ENCODE measurements around the gene ID1. TPM values are rescaled to one million over a fixed set of nuclear protein-coding genes. Genes with fewer than 3 reads are reported as not detected.

Gene ID1
- total and polyA plus RNA-seq, 2 of the 13 experiments (the other 11 are each of a cell fraction or from before 2014, with no cell fraction given) = 320 to 419 TPM

DNA sequence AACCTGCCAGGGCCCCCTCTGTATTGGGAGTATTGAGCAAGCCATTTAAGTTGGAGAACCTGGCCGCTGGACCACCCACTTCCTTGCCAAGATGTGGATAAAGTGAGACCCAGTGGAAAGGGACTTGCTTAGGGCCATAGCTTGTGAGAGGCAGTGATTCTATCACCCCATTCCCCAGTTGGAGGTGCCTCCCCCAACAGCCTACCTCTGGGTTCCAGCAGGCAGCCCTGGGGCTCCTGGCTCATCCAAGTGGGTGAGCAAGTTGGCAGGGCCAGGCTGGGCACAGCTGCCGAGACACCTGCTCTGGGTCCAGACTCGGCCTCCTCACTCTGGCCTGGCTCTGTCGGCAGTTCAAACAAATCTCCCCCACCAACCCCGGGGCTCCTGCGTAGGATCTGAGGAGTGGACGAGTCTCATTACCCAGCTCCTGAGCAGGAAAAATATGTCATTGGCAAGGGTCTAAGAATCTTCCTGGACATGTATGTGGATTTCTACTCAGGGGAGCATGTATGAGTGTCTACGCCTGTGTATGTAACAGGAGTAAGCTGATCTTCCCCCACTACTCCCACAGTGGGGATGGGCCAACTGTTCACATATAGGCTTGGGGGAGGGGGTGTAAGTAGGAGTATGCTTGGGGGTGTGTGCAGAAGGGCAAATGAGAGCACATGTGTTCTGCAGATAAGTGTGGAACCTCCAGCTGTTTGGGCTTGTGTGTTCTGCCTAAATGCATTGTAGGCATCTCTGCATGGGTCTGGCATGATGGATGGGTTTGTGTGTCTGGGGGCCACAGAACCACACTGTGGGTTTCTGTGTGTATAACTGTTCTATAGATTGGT is 1.9 kb downstream of the ID1 start (continued):
- TF ChIP-seq CBX2 (IDR thresholded peaks at IDR 0.05; ENCODE audit: low read depth, low read length) = no peak
- peak; percentile 37; the same call in 1 of the 2 replicates for TF ChIP-seq CBX2 (CRISPR knock-in tag; IDR thresholded peaks at IDR 0.05; ENCODE audit: low read depth)
- TF ChIP-seq, protein P1, sequence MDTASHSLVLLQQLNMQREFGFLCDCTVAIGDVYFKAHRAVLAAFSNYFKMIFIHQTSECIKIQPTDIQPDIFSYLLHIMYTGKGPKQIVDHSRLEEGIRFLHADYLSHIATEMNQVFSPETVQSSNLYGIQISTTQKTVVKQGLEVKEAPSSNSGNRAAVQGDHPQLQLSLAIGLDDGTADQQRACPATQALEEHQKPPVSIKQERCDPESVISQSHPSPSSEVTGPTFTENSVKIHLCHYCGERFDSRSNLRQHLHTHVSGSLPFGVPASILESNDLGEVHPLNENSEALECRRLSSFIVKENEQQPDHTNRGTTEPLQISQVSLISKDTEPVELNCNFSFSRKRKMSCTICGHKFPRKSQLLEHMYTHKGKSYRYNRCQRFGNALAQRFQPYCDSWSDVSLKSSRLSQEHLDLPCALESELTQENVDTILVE (CRISPR knock-in tag; IDR thresholded peaks at IDR 0.05) = peak; percentile 64
- TF ChIP-seq, protein P2, sequence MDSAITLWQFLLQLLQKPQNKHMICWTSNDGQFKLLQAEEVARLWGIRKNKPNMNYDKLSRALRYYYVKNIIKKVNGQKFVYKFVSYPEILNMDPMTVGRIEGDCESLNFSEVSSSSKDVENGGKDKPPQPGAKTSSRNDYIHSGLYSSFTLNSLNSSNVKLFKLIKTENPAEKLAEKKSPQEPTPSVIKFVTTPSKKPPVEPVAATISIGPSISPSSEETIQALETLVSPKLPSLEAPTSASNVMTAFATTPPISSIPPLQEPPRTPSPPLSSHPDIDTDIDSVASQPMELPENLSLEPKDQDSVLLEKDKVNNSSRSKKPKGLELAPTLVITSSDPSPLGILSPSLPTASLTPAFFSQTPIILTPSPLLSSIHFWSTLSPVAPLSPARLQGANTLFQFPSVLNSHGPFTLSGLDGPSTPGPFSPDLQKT (CRISPR knock-in tag; IDR thresholded peaks at IDR 0.05; ENCODE audit: borderline replicate concordance) = peak; percentile 88; the same call in 1 of the 2 replicates
- TF ChIP-seq, protein P3, sequence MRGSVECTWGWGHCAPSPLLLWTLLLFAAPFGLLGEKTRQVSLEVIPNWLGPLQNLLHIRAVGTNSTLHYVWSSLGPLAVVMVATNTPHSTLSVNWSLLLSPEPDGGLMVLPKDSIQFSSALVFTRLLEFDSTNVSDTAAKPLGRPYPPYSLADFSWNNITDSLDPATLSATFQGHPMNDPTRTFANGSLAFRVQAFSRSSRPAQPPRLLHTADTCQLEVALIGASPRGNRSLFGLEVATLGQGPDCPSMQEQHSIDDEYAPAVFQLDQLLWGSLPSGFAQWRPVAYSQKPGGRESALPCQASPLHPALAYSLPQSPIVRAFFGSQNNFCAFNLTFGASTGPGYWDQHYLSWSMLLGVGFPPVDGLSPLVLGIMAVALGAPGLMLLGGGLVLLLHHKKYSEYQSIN (CRISPR knock-in tag; IDR thresholded peaks at IDR 0.05; ENCODE audit: borderline replicate concordance) = no peak
- peak; percentile 66; the same call in 1 of the 2 replicates for TF ChIP-seq RELA (CRISPR knock-in tag; IDR thresholded peaks at IDR 0.05)
- 0 out of 2 replicates have a peak, but pooled peaks have one; percentile 40 for TF ChIP-seq SRF (IDR thresholded peaks at IDR 0.05; ENCODE audit: low read depth, low read length)
- TF ChIP-seq, protein P4, sequence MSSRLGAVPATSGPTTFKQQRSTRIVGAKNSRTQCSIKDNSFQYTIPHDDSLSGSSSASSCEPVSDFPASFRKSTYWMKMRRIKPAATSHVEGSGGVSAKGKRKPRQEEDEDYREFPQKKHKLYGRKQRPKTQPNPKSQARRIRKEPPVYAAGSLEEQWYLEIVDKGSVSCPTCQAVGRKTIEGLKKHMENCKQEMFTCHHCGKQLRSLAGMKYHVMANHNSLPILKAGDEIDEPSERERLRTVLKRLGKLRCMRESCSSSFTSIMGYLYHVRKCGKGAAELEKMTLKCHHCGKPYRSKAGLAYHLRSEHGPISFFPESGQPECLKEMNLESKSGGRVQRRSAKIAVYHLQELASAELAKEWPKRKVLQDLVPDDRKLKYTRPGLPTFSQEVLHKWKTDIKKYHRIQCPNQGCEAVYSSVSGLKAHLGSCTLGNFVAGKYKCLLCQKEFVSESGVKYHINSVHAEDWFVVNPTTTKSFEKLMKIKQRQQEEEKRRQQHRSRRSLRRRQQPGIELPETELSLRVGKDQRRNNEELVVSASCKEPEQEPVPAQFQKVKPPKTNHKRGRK (CRISPR knock-in tag; IDR thresholded peaks at IDR 0.05) = no peak
- 0 out of 2 replicates have a peak, but pooled peaks have one; percentile 22 for TF ChIP-seq MYNN (CRISPR knock-in tag; IDR thresholded peaks at IDR 0.05; ENCODE audit: low read depth)
- no peak for TF ChIP-seq ZNF598 (CRISPR knock-in tag; IDR thresholded peaks at IDR 0.05; ENCODE audit: borderline replicate concordance)
- TF ChIP-seq HNRNPL (IDR thresholded peaks at IDR 0.05; ENCODE audit: low read depth, low read length) = peak; percentile 98
- no peak for TF ChIP-seq SMARCE1 (IDR thresholded peaks at IDR 0.05; ENCODE audit: borderline replicate concordance)
- no peak; the same call in 1 of the 2 replicates for TF ChIP-seq ZNF24 (IDR thresholded peaks at IDR 0.05)
- TF ChIP-seq, protein P5, sequence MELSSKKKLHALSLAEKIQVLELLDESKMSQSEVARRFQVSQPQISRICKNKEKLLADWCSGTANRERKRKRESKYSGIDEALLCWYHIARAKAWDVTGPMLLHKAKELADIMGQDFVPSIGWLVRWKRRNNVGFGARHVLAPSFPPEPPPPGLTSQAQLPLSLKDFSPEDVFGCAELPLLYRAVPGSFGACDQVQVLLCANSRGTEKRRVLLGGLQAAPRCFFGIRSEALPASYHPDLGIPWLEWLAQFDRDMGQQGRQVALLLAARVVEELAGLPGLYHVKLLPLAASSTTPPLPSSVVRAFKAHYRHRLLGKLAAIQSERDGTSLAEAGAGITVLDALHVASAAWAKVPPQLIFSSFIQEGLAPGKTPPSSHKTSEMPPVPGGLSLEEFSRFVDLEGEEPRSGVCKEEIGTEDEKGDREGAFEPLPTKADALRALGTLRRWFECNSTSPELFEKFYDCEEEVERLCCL (CRISPR knock-in tag; IDR thresholded peaks at IDR 0.05; ENCODE audit: borderline replicate concordance) = no peak
- no peak for TF ChIP-seq NFYB (CRISPR knock-in tag; IDR thresholded peaks at IDR 0.05)
- TF ChIP-seq MYC (CRISPR knock-in tag; IDR thresholded peaks at IDR 0.05; ENCODE audit: borderline replicate concordance) = peak; percentile 87
- TF ChIP-seq, protein P6, sequence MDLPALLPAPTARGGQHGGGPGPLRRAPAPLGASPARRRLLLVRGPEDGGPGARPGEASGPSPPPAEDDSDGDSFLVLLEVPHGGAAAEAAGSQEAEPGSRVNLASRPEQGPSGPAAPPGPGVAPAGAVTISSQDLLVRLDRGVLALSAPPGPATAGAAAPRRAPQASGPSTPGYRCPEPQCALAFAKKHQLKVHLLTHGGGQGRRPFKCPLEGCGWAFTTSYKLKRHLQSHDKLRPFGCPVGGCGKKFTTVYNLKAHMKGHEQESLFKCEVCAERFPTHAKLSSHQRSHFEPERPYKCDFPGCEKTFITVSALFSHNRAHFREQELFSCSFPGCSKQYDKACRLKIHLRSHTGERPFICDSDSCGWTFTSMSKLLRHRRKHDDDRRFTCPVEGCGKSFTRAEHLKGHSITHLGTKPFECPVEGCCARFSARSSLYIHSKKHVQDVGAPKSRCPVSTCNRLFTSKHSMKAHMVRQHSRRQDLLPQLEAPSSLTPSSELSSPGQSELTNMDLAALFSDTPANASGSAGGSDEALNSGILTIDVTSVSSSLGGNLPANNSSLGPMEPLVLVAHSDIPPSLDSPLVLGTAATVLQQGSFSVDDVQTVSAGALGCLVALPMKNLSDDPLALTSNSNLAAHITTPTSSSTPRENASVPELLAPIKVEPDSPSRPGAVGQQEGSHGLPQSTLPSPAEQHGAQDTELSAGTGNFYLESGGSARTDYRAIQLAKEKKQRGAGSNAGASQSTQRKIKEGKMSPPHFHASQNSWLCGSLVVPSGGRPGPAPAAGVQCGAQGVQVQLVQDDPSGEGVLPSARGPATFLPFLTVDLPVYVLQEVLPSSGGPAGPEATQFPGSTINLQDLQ (CRISPR knock-in tag; IDR thresholded peaks at IDR 0.05) = peak; percentile 81; the same call in 1 of the 2 replicates

Data from HepG2 (cell line).